IMR-90 (cell line): Measurements from ENCODE around the gene OTOL1. TPM values are rescaled to one million over a fixed set of nuclear protein-coding genes. Genes with fewer than 3 reads are reported as not detected.

Experiments
- ATAC-seq: fragments of 200-7000 bp; cut with Tn5 transposase; 2 replicates; pipeline ENCODE4 v1.9.1; 2020; ENCODE audit warnings: low read depth, mild to moderate bottlenecking, moderate library complexity
- BruUV-seq: library from RNA; stranded (reverse); fragments of 400-500 nt; replicated peaks from 2 replicates; lab custom pipeline; 2021; lab: Mats Ljungman, UMichigan
- CTCF ChIA-PET: fragments of 300-600 bp; formaldehyde crosslinking; extraction: SDS; loops from one replicate; lab custom pipeline; 2021; ENCODE audit warnings: antibody characterized with exemption; lab: Yijun Ruan, JAX
- POLR2A ChIA-PET: fragments of 300-600 bp; sonication (Branson Sonifier 250); formaldehyde crosslinking; loops from one replicate; lab custom pipeline; 2022; ENCODE audit warnings: antibody characterized with exemption; ENCODE audit not compliant: unreplicated experiment; lab: Charles Lee
- DNase-seq: peaks from one replicate; pipeline ENCODE4 v3.0.0; 2013
- H2AFZ ChIP-seq: replicated peaks from 2 replicates; pipeline ENCODE3; 2013; ENCODE audit warnings: low read length, mild to moderate bottlenecking; ENCODE audit not compliant: poor library complexity
- H2AK5ac ChIP-seq: 2 replicates; pipeline ENCODE4 v1.6.1; 2013; ENCODE audit warnings: low read depth, low read length, inconsistent platforms
- H2AK9ac ChIP-seq: replicated peaks from 2 replicates; pipeline ENCODE3; 2013; ENCODE audit warnings: mild to moderate bottlenecking, low read depth, low read length, moderate library complexity; ENCODE audit not compliant: poor library complexity
- H2BK120ac ChIP-seq: 2 replicates; pipeline ENCODE4 v1.6.1; 2013; ENCODE audit warnings: low read depth, low read length, inconsistent platforms
- H2BK15ac ChIP-seq: 3 replicates; pipeline ENCODE4 v1.6.1; 2013; ENCODE audit warnings: low read depth, low read length, inconsistent platforms
- H2BK20ac ChIP-seq: 2 replicates; pipeline ENCODE4 v1.6.1; 2013; ENCODE audit warnings: low read depth, mild to moderate bottlenecking, inconsistent platforms, low read length, moderate library complexity
- H2BK5ac ChIP-seq: 2 replicates; pipeline ENCODE4 v1.6.1; 2013; ENCODE audit warnings: mild to moderate bottlenecking, low read depth, low read length, inconsistent platforms; ENCODE audit not compliant: poor library complexity, severe bottlenecking
- H3K14ac ChIP-seq: replicated peaks from 2 replicates; pipeline ENCODE4 v1.6.1; 2013; ENCODE audit warnings: low read depth, low read length, inconsistent platforms
- H3K18ac ChIP-seq: 2 replicates; pipeline ENCODE4 v1.6.1; 2013; ENCODE audit warnings: low read depth, low read length, control low read depth
- H3K23ac ChIP-seq: 2 replicates; pipeline ENCODE4 v1.6.1; 2013; ENCODE audit warnings: low read depth, low read length, inconsistent platforms
- H3K27ac ChIP-seq: 2 replicates; pipeline ENCODE4 v1.5.1; 2013; ENCODE audit warnings: mild to moderate bottlenecking, control low read depth, low read length; ENCODE audit not compliant: insufficient read depth
- H3K27me3 ChIP-seq: 2 replicates; pipeline ENCODE4 v1.6.1; 2013; ENCODE audit warnings: low read length; ENCODE audit not compliant: control insufficient read depth, insufficient read depth
- H3K36me3 ChIP-seq: 2 replicates; pipeline ENCODE4 v1.6.1; 2013; ENCODE audit warnings: low read length, mixed read lengths; ENCODE audit not compliant: control insufficient read depth, insufficient read depth
- H3K4ac ChIP-seq: 2 replicates; pipeline ENCODE4 v1.6.1; 2013; ENCODE audit warnings: low read depth, low read length, inconsistent platforms
- H3K4me1 ChIP-seq: 2 replicates; pipeline ENCODE4 v1.6.1; 2013; ENCODE audit warnings: low read length, mixed read lengths; ENCODE audit not compliant: control insufficient read depth, insufficient read depth
- H3K4me2 ChIP-seq: 2 replicates; pipeline ENCODE4 v1.6.1; 2013; ENCODE audit warnings: low read depth, mild to moderate bottlenecking, control low read depth, low read length, moderate library complexity
- H3K4me3 ChIP-seq: 2 replicates; pipeline ENCODE4 v1.5.1; 2013; ENCODE audit warnings: low read depth, mild to moderate bottlenecking, control low read depth, low read length, moderate library complexity; ENCODE audit not compliant: insufficient read depth
- H3K56ac ChIP-seq: 2 replicates; pipeline ENCODE4 v1.6.1; 2013; ENCODE audit warnings: low read length, inconsistent platforms; ENCODE audit not compliant: insufficient read depth; ENCODE audit errors: extremely low read depth
- H3K79me1 ChIP-seq, 2 experiments: 2 replicates each; pipeline ENCODE4 v1.6.1; 2013; ENCODE audit warnings: low read length in 2 of 2, inconsistent platforms in 1 of 2, low read depth in 1 of 2
- H3K9ac ChIP-seq: 2 replicates; pipeline ENCODE4 v1.6.1; 2013; ENCODE audit warnings: low read depth, low read length, control low read depth
- H3K9me1 ChIP-seq: 2 replicates; pipeline ENCODE4 v1.6.1; 2013; ENCODE audit warnings: low read length, inconsistent platforms; ENCODE audit not compliant: insufficient read depth
- H3K9me3 ChIP-seq: 2 replicates; pipeline ENCODE4 v1.6.1; 2013; ENCODE audit warnings: low read length; ENCODE audit not compliant: control insufficient read depth, insufficient read depth
- H4K20me1 ChIP-seq: 2 replicates; pipeline ENCODE4 v1.6.1; 2013; ENCODE audit warnings: low read length, inconsistent platforms; ENCODE audit not compliant: insufficient read depth
- H4K5ac ChIP-seq: 2 replicates; pipeline ENCODE4 v1.6.1; 2013; ENCODE audit warnings: mild to moderate bottlenecking, low read depth, low read length, control low read depth
- H4K8ac ChIP-seq, 2 experiments: 2 replicates each; pipeline ENCODE4 v1.6.1; 2013; ENCODE audit warnings: low read depth in 2 of 2, low read length in 2 of 2, control low read depth in 1 of 2, inconsistent platforms in 1 of 2
- H4K91ac ChIP-seq: 2 replicates; pipeline ENCODE4 v1.6.1; 2013; ENCODE audit warnings: low read depth, low read length, inconsistent platforms; ENCODE audit not compliant: insufficient read depth
- CEBPB ChIP-seq: IDR thresholded peaks from 2 replicates; pipeline ENCODE4 v1.6.1; 2012; ENCODE audit warnings: low read depth, low read length, improper control_type of control experiment
- CHD1 ChIP-seq: IDR thresholded peaks from 2 replicates; pipeline ENCODE4 v1.6.1; 2012; ENCODE audit warnings: low read depth, low read length, improper control_type of control experiment
- FOS ChIP-seq: fragments of 150-350 bp; IDR thresholded peaks from 2 replicates; pipeline ENCODE4 v1.6.1; 2016; ENCODE audit warnings: low read depth, low read length
- MAFK ChIP-seq: IDR thresholded peaks from 2 replicates; pipeline ENCODE4 v1.6.1; 2012; ENCODE audit warnings: low read depth, low read length, improper control_type of control experiment
- MAZ ChIP-seq: IDR thresholded peaks from 2 replicates; pipeline ENCODE4 v1.6.1; 2012; ENCODE audit warnings: low read depth, mild to moderate bottlenecking, low read length, improper control_type of control experiment, moderate library complexity, borderline replicate concordance
- NFE2L2 ChIP-seq: fragments of 150-350 bp; IDR thresholded peaks from 2 replicates; pipeline ENCODE4 v1.6.1; 2016; ENCODE audit warnings: low read depth, mild to moderate bottlenecking, low read length
- RCOR1 ChIP-seq: IDR thresholded peaks from 2 replicates; pipeline ENCODE4 v1.6.1; 2012; ENCODE audit warnings: mild to moderate bottlenecking, low read length, improper control_type of control experiment; ENCODE audit not compliant: insufficient replicate concordance
- SMC3 ChIP-seq: fragments of 150-350 bp; IDR thresholded peaks from 2 replicates; pipeline ENCODE4 v1.6.1; 2016; ENCODE audit warnings: low read depth, mild to moderate bottlenecking, antibody characterized with exemption, low read length, moderate library complexity
- WGBS, 2 experiments: methylation state at CpG; one replicate each; pipeline versions ENCODE4 v1.1.5 to v1.1.7; 2013; ENCODE audit warnings: missing lambda C conversion rate in 2 of 2; ENCODE audit not compliant: insufficient read length in 1 of 2; ENCODE audit errors: extremely low coverage in 2 of 2; 5-methylcytosine and 5-hydroxymethylcytosine counted together
- dilution Hi-C: fragments of 300-500 bp; cut with HindIII; formaldehyde crosslinking; loops from one replicate; pipeline ENCODE4 v1.14.3; 2018; ENCODE audit warnings: low sequenced_read_pairs; ENCODE audit not compliant: unreplicated experiment
- in situ Hi-C: fragments of 300-500 bp; cut with MboI; formaldehyde crosslinking; loops from 3 replicates; pipeline ENCODE4 v1.14.3; 2019; ENCODE audit warnings: low sequenced_read_pairs, inconsistent platforms, mixed read lengths
- intact Hi-C: fragments of 100-400 bp; cut with micrococcal nuclease; formaldehyde crosslinking; loops from 2 replicates; pipeline ENCODE4 v1.10.0; 2022
- polyA plus RNA-seq, 3 experiments: library from polyadenylated mRNA; depleted of rRNA; stranded (reverse); fragments of >200 nt; gene quantifications; 2 replicates each; pipeline ENCODE4 v1.2.3, GENCODE V29; 2012; ENCODE audit warnings: low replicate concordance in 1 of 3
- total RNA-seq: library from RNA; depleted of rRNA; stranded (reverse); fragments of >200 nt; gene quantifications from 2 replicates; pipeline ENCODE4 v1.2.3, GENCODE V29; 2012

Gene OTOL1
- total and polyA plus RNA-seq, 2 of the 4 experiments (the other 2 are of a cell fraction) = not detected

DNA sequence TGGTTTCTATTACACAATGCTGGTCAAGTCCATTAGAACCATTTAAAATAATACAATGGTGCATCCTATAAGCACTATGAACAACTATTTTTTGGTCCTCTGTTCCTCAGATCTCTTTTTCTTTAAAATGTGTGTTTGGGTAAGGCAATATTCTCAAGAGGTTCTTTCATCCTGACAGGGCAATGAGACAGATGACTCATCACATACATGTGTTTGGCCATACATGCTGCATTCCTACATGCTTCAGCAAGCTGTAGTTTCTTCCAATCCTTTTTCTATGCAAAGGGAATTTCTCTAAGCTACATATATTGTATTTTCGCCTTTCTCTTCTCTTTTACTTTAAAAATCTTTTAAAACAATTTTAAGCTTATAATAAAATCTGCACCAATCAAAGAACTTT lies 52.7 kb downstream of the OTOL1 start:
- no CpG with 5 or more reads among the region's 1 CpG for WGBS, 2 experiments
- no peaks in the 10 kb centered on the region for H4K20me1 ChIP-seq
- no peak overlapping the region for H4K8ac ChIP-seq
- no peak overlapping the region for H3K56ac ChIP-seq
- H2AK9ac ChIP-seq = no peak overlapping the region
- BruUV-seq = no TSS peak
- no peak overlapping the region for H3K18ac ChIP-seq
- H3K4me3 ChIP-seq = no peak overlapping the region
- H2AK5ac ChIP-seq = no peak overlapping the region
- DNase-seq (no peak), ATAC-seq (no peak)
- H3K4ac ChIP-seq = no peak overlapping the region
- no peaks in the 10 kb centered on the region for H3K4me1 ChIP-seq
- dilution Hi-C loops (no loop called here), in situ Hi-C loops (no loop called here), intact Hi-C loops (no loop called here)
- no peak overlapping the region for H2BK20ac ChIP-seq
- no peak overlapping the region for H3K27ac ChIP-seq
- H3K4me2 ChIP-seq = no peak overlapping the region
- no peak overlapping the region for H3K14ac ChIP-seq
- no peak overlapping the region for H2AFZ ChIP-seq
- CTCF ChIA-PET = no interaction called here
- H3K79me1 ChIP-seq = no peaks in the 10 kb centered on the region
- no peak overlapping the region for H3K23ac ChIP-seq
- H2BK5ac ChIP-seq = no peak overlapping the region
- no peak overlapping the region for H2BK15ac ChIP-seq
- no peak for TF ChIP-seq NFE2L2
- no peak for TF ChIP-seq FOS
- no peak for TF ChIP-seq MAFK
- no peak for TF ChIP-seq SMC3
- TF ChIP-seq CEBPB = no peak
- no peak for TF ChIP-seq RCOR1
- TF ChIP-seq MAZ = no peak
- no peak for TF ChIP-seq CHD1
- no peak overlapping the region for H3K9ac ChIP-seq
- H3K9me1 ChIP-seq = no peaks in the 10 kb centered on the region
- peaks cover 2% of the 10 kb centered on the region; the same call in 1 of the 2 replicates for H3K9me3 ChIP-seq
- no peak overlapping the region for H4K5ac ChIP-seq
- POLR2A ChIA-PET = no interaction called here
- no peak overlapping the region for H2BK120ac ChIP-seq
- H4K91ac ChIP-seq = no peak overlapping the region
- no peaks in the 10 kb centered on the region for H3K36me3 ChIP-seq
- no peaks in the 10 kb centered on the region for H3K27me3 ChIP-seq
